ENCODE measurements around the gene TAMM41.
"Not testable (repeated sequence)": the region's sequence is repeated elsewhere in the genome, so short reads cannot be mapped to it uniquely, and the experiment has no call there.

TAMM41 gene

DNA sequence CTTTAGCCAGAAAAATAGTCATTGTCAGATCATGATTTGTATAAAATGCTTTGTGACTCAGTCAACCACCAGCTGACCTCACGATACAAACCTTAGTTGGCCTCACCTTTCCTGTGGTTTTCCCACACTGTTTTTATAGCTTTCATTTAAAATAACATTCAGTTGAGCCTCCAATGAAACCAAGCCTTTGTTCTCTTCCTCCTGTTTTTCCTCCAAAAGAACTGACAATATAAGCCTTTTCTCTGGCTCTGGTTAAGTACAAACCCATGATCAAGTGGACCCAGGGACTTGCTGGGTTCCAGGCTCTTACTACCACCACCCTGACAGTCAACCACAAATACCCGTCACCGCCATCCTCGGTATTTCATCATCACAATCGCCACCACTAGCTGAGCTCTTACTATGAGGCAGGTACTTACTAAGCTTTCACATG lies 81.7 kb downstream of the TAMM41 start:
- DNase-seq = no peak

DNA sequence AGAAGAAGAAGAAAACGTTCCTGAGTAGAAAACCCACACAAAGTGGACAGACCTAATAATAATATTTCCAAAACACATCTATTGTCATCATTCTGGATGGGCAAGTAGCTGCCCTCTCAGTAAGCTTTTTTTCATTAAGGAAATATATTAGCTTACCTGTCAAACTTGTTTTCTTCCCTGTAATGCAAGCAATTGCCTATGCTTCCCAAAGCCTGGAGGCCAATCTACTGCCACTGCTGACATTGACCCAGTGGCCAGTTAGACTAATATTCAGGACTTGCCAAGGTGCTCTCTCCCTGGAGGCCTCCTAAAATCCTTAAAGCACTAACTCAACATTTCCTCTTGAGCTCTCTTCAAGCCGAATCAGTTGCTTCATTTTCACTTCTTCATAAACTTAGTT lies 86.7 kb downstream of the TAMM41 start:
- no peak for DNase-seq

DNA sequence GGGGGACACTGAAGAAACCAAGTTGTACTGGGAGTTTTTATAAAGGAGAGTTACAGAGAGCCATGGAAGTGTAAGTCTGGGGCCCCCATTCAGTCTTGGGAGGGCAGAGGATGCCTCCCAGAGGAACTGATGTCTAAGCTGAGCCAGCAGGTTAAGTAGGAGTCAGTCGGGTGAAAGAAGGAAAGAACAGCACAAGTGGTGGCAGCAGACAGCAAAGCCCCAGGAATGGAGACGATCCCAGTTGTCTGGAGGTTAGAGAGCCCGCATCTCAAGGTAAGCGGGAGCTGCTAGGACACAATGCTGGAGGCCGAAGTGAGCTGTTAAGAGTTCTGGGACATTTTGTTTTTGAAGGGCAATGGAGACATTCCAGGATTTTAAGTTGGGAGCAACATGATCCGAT lies 88.8 kb downstream of the TAMM41 start:
- DNase-seq = no peak

DNA sequence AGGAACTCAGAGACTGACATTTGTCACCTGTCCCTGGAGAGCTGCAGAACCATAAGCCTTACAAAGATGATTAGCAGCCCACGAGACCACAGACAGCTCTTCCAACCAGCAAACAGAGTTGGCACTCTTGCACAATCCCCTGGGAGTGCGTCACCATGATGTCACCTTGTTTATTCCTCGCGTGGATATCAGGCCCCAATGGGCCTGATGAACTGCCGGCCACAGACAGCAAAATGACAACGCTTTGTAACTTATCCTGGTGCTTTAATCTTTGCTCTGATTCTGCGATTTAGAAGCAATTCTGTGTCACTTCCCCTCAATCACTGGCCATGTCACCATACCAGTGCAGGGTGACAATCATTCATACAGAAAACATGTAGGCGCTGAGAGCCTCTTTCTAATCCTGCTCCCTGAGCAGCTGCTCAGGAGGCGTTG lies 89.2 kb downstream of the TAMM41 start:
- no peak for DNase-seq

DNA sequence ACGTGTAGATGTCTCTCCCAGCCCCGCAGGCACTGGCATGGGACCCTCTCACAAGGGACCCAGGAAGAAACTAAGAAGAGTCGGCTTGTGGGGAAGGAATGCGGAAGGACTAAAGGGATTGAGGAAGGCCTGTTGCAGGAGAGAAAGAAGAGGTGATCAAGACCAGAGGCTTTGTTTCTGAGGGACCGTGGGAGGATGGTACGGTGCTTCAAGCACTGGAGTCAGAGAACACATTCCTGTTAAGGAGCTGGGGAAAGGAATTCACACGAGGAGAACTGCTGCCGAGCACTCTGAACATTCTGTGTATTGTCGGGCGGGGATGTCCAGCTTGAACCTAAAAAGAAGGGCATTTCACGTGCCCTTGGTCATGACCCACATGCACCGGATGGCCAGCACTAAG lies 91.4 kb downstream of the TAMM41 start:
- DNase-seq = no peak

DNA sequence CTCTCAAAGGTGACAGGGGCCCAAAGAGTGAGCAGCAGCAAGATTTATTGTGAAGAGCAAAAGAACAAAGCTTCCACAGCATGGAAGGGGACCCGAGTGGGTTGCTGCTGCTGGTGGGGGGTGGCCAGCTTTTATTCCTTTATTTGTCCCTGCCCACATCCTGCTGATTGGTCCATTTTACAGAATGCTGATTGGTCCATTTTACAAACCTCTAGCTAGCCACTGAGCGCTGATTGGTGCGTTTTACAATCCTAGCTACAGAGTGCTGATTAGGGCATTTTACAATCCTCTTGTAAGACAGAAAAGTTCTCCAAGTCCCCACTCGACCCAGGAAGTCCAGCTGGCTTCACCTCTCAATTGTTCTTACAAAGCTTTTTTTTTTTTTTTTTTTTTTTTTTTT lies 94.4 kb downstream of the TAMM41 start:
- DNase-seq = not testable (repeated sequence)

DNA sequence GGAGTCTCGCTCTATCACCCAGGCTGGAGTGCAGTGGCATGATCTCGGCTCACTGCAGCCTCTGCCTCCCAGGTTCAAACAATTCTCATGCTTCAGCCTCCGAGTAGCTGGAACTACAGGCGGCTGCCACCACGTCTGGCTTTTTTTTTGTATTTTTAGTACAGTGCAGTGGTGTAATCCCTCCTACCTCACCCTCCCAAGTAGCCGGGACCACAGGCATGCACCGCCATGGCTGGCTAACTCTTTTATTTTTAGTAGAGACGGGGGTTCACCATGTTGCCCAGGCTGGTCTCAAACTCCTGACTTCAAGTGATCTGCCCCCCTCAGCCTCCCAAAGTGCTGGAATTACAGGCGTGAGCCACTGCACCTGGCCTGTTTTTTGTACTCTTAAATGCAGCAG lies 98.4 kb downstream of the TAMM41 start:
- DNase-seq = not testable (repeated sequence)

All from NCI-H1436 treated with DMSO at 0.1 percent for 48 hours (cell line).